GM18519 (cell line): ENCODE measurements around the gene RRAGA.
"Not testable (repeated sequence)": the region's sequence is repeated elsewhere in the genome, so short reads cannot be mapped to it uniquely, and the experiment has no call there.

Source experiments
- ATAC-seq: cut with Tn5 transposase; IDR thresholded peaks from one replicate; pipeline ENCODE4 v1.9.1; 2021; ENCODE audit warnings: mild to moderate bottlenecking, moderate library complexity; ENCODE audit not compliant: unreplicated experiment, low FRiP score

RRAGA gene

GRCh38 chr9:19074836-19075235 lies 25.6 kb downstream of the RRAGA start:
- ATAC-seq, result no peak

- no peak for ATAC-seq
Observed at GRCh38 chr9:19085295-19085694, 36.1 kb downstream of the RRAGA start.

- ATAC-seq, result no peak
Observed at GRCh38 chr9:19087106-19088000, 38.1 kb downstream of the RRAGA start.

DNA sequence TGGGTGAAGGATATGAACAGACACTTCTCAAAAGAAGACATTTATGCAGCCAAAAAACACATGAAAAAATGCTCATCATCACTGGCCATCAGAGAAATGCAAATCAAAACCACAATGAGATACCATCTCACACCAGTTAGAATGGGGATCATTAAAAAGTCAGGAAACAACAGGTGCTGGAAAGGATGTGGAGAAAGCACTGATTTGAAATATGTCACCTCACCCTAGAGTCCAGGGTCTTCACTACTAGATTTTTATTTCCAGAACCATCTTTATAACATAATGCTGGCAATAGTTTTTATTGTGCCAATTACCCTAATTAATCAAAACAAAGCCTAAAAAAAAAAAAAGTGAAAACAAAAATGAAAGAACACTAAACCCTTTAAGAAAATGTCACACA lies 48.2 kb downstream of the RRAGA start:
- not testable (repeated sequence) for ATAC-seq
